Skeletal muscle tissue (tissue), 4 donors: ENCODE data around the gene PNKP. TPM values are rescaled to one million over a fixed set of nuclear protein-coding genes. Genes with fewer than 3 reads are reported as not detected.
A peak's percentile ranks its signal among the peaks of the same experiment; 100 is the strongest.

Source experiments
- H3K27ac ChIP-seq: one replicate; pipeline ENCODE4 v1.7.0; 2013; ENCODE audit warnings: mild to moderate bottlenecking, low read depth, low read length, inconsistent platforms
- H3K27me3 ChIP-seq, 3 donors: one replicate each; pipeline ENCODE4 v1.7.0; 2013; ENCODE audit warnings: low read length in 3 of 3; ENCODE audit not compliant: control insufficient read depth in 3 of 3, insufficient read depth in 3 of 3
- H3K36me3 ChIP-seq, 3 donors: one replicate each; pipeline ENCODE4 v1.7.0; 2013; ENCODE audit warnings: low read length in 3 of 3; ENCODE audit not compliant: control insufficient read depth in 3 of 3, insufficient read depth in 3 of 3
- H3K4me1 ChIP-seq, 3 donors: one replicate each; pipeline ENCODE4 v1.7.0; 2013; ENCODE audit warnings: low read length in 3 of 3, mild to moderate bottlenecking in 3 of 3; ENCODE audit not compliant: control insufficient read depth in 3 of 3, insufficient read depth in 3 of 3
- H3K4me3 ChIP-seq, 3 donors: one replicate each; pipeline ENCODE4 v1.7.0; 2013; ENCODE audit warnings: low read length in 3 of 3
- H3K9ac ChIP-seq, 3 donors: one replicate each; pipeline ENCODE4 v1.7.0; 2013; ENCODE audit warnings: low read length in 3 of 3, mild to moderate bottlenecking in 3 of 3, moderate library complexity in 2 of 3, low read depth in 1 of 3
- H3K9me3 ChIP-seq, 3 donors: one replicate each; pipeline ENCODE4 v1.7.0; 2013; ENCODE audit warnings: low read length in 3 of 3; ENCODE audit not compliant: control insufficient read depth in 3 of 3
- total RNA-seq: library from RNA; depleted of rRNA; stranded (reverse); fragments of >200 nt; gene quantifications from one replicate; pipeline ENCODE4 v1.2.3, GENCODE V29; 2014
- donor health status: Osteomylitis.

Gene PNKP
- total RNA-seq, 1 donor from 2014 or later: 17.2 TPM

- Histone ChIP-seq H3K9me3 (no peaks in the 10 kb centered on the region), H3K27me3 (no peaks in the 10 kb centered on the region), H3K36me3 (peaks cover 21 to 30% (median 22%) of the 10 kb centered on the region in 3 donors), H3K9ac (peak overlapping the region in 1 of 3 donors; percentile 45), H3K27ac (no peak overlapping the region), H3K4me1 (peaks cover 5 to 8% (median 6%) of the 10 kb centered on the region in 3 donors), H3K4me3 (no peak overlapping the region)
These were observed 39.6 kb upstream of the PNKP start for GRCh38 chr19:49906879-49907564.

- peaks cover 0 to 6% (median 0%) of the 10 kb centered on the region in 3 donors for H3K4me1 ChIP-seq
- no peak overlapping the region for H3K4me3 ChIP-seq
- H3K27ac ChIP-seq: no peak overlapping the region
- no peaks in the 10 kb centered on the region for H3K27me3 ChIP-seq
- no peaks in the 10 kb centered on the region for H3K9me3 ChIP-seq
- H3K9ac ChIP-seq: no peak overlapping the region
- peaks cover 15 to 21% (median 18%) of the 10 kb centered on the region in 3 donors for H3K36me3 ChIP-seq
These were observed 36.8 kb upstream of the PNKP start for GRCh38 chr19:49904136-49904535.

- peak within 1 kb of the TSS in 1 of 3 donors; percentile 24 for H3K4me3 ChIP-seq
These were observed 29.7 kb upstream of the PNKP start, which contains the start of gene IL4I1 for GRCh38 chr19:49896863-49897621. Gene IL4I1 (minus strand): TSS chr19:49896887. CDS start chr19:49896160, 727 bp downstream.

GRCh38 chr19:49895566-49896297 lies 28.4 kb upstream of the PNKP start:
- no peak overlapping the region for H3K9ac ChIP-seq
- H3K36me3 ChIP-seq: no peaks in the 10 kb centered on the region
- no peak overlapping the region for H3K4me3 ChIP-seq
- no peak overlapping the region for H3K27ac ChIP-seq
- peaks cover 4 to 8% (median 7%) of the 10 kb centered on the region in 3 donors for H3K4me1 ChIP-seq
- H3K9me3 ChIP-seq: no peaks in the 10 kb centered on the region
- peaks cover 0 to 10% (median 7%) of the 10 kb centered on the region in 3 donors for H3K27me3 ChIP-seq

More at GRCh38 chr19:49896863-49897621, 29.7 kb upstream of the PNKP start, which contains the start of gene IL4I1:
- no peaks in the 10 kb centered on the region for H3K9me3 ChIP-seq
- peaks cover 0 to 5% (median 0%) of the 10 kb centered on the region in 3 donors for H3K27me3 ChIP-seq
- H3K36me3 ChIP-seq: no peaks in the 10 kb centered on the region
- peak within 1 kb of the TSS; percentile 44 for H3K27ac ChIP-seq
- H3K4me1 ChIP-seq: peaks cover 4 to 8% (median 7%) of the 10 kb centered on the region in 3 donors
- peak within 1 kb of the TSS in 2 of 3 donors; percentile 32 to 43 for H3K9ac ChIP-seq

GRCh38 chr19:49894879-49895565 lies 27.6 kb upstream of the PNKP start:
- H3K9ac ChIP-seq: no peak overlapping the region
- H3K27ac ChIP-seq: no peak overlapping the region
- H3K4me1 ChIP-seq: peaks cover 8 to 11% (median 10%) of the 10 kb centered on the region in 3 donors
- no peak overlapping the region for H3K4me3 ChIP-seq
- no peaks in the 10 kb centered on the region for H3K36me3 ChIP-seq
- H3K27me3 ChIP-seq: peaks cover 0 to 13% (median 7%) of the 10 kb centered on the region in 3 donors
- H3K9me3 ChIP-seq: no peaks in the 10 kb centered on the region

GRCh38 chr19:49894011-49894664 lies 26.8 kb upstream of the PNKP start:
- peaks cover 0 to 13% (median 7%) of the 10 kb centered on the region in 3 donors for H3K27me3 ChIP-seq

GRCh38 chr19:49892716-49893115 lies 25.3 kb upstream of the PNKP start:
- Histone ChIP-seq H3K4me1 (peaks cover 12 to 18% (median 13%) of the 10 kb centered on the region in 3 donors), H3K27me3 (peaks cover 0 to 13% (median 7%) of the 10 kb centered on the region in 3 donors), H3K9ac (no peak overlapping the region), H3K9me3 (no peaks in the 10 kb centered on the region), H3K4me3 (no peak overlapping the region), H3K27ac (no peak overlapping the region), H3K36me3 (peaks cover 4 to 7% (median 5%) of the 10 kb centered on the region in 3 donors)

More at GRCh38 chr19:49894011-49894664, 26.8 kb upstream of the PNKP start:
- Histone ChIP-seq H3K36me3 (peaks cover 0 to under 1% (median 0%) of the 10 kb centered on the region in 3 donors), H3K27ac (no peak overlapping the region), H3K9me3 (no peaks in the 10 kb centered on the region), H3K4me3 (no peak overlapping the region), H3K4me1 (peaks cover 12 to 18% (median 13%) of the 10 kb centered on the region in 3 donors), H3K9ac (no peak overlapping the region)

GRCh38 chr19:49891393-49891792 lies 24.0 kb upstream of the PNKP start:
- Histone ChIP-seq H3K27me3 (peaks cover 0 to 9% (median 7%) of the 10 kb centered on the region in 3 donors), H3K4me3 (no peak overlapping the region), H3K9me3 (no peaks in the 10 kb centered on the region), H3K9ac (no peak overlapping the region), H3K27ac (no peak overlapping the region), H3K36me3 (peaks cover 4 to 19% (median 10%) of the 10 kb centered on the region in 3 donors), H3K4me1 (peaks cover 6 to 11% (median 10%) of the 10 kb centered on the region in 3 donors)
